ENCODE results near the gene HSD3B7.

HSD3B7 gene

GRCh38 chr16:31036691-31037090 is 51.7 kb downstream of the HSD3B7 start:
- Histone ChIP-seq H3K27me3 (ENCODE audit: insufficient read depth, low read length, poor library complexity) (no peaks in the 10 kb centered on the region), H3K9me3 (ENCODE audit: insufficient read depth, low read length, severe bottlenecking) (no peaks in the 10 kb centered on the region), H3K4me3 (ENCODE audit: low read depth in 1 of 2, low read length in 2 of 2) (no peak overlapping the region), H3K36me3 (ENCODE audit: insufficient read depth, low read length) (peaks cover 37% of the 10 kb centered on the region), H4K20me1 (ENCODE audit: insufficient read depth, low read length) (no peaks in the 10 kb centered on the region), H3K79me2 (ENCODE audit: insufficient read depth, low read length) (peaks cover 12% of the 10 kb centered on the region), H2AFZ (ENCODE audit: low read depth, low read length) (no peak overlapping the region), H3K27ac (ENCODE audit: low read length) (no peak overlapping the region), H3K4me2 (ENCODE audit: insufficient read depth, low read length) (no peak overlapping the region), H3K9ac (ENCODE audit: low read depth, low read length) (no peak overlapping the region), H3K4me1 (ENCODE audit: insufficient read depth, low read length) (peaks cover 21% of the 10 kb centered on the region)
- ATAC-seq (ENCODE audit: insufficient read depth, low read depth) (no peak), DNase-seq (no peak)
- TF ChIP-seq EZH2 (IDR thresholded peaks at IDR 0.05; ENCODE audit: borderline replicate concordance, low read depth, low read length, severe bottlenecking) (no peak), CTCF (IDR thresholded peaks at IDR 0.05; ENCODE audit: borderline replicate concordance, extremely low read depth, low read length, poor library complexity, severe bottlenecking) (no peak)
